Fibroblast of gingiva (primary cell): ENCODE results near the gene KCNQ1.
A peak's percentile ranks its signal among the peaks of the same experiment; 100 is the strongest.

Experiments used
- DNase-seq: peaks from one replicate; pipeline ENCODE4 v3.0.0-alpha.2; 2011; ENCODE audit warnings: low read depth

Gene KCNQ1

GRCh38 chr11:2511421-2512369, 66.9 kb downstream of the KCNQ1 start:
- peak; percentile 19 for DNase-seq

GRCh38 chr11:2512431-2513407, 67.9 kb downstream of the KCNQ1 start:
- no peak for DNase-seq

- no peak for DNase-seq
These were observed 68.6 kb downstream of the KCNQ1 start for GRCh38 chr11:2513441-2513840.

- no peak for DNase-seq
These were observed 70.8 kb downstream of the KCNQ1 start for GRCh38 chr11:2515401-2516275.

- DNase-seq, result no peak
These were observed 71.6 kb downstream of the KCNQ1 start for GRCh38 chr11:2516276-2517015.

- no peak for DNase-seq
These were observed 72.2 kb downstream of the KCNQ1 start for GRCh38 chr11:2517016-2517385.

DNA sequence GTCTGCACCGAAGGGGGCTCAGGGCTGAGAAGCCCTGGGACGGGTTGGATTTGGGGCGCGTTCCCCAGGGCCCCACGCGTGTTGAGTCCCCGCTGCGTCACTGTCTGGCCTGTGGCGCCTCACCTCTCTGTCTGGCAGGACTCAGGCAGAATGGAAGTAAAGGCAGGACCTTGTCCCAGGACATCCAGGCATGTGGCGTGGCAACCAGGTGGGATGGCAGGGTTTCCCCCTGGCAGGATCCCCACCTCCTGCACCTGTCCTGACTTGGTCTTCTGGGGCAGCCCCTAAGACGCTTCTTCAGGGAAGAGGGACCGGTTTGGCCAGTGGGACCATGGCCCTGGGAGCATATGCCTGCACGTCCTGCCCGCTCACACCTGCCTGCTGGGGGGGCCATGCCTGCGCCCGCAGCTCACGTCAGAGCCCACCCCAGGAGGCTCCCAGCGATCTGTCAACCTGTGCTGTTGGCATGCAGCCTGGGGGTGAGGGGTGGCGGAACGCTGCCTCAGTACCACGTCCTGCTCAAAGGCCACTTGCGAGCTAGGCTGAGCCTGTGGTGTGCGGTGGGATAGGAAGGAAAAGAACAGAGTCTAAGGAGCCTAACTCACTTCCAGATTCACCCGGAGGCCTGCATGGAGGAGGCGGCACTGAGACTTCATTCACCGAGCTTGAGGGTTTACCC, 72.7 kb downstream of the KCNQ1 start:
- no peak for DNase-seq

- no peak for DNase-seq
These were observed 73.5 kb downstream of the KCNQ1 start for GRCh38 chr11:2518111-2518982.

DNA sequence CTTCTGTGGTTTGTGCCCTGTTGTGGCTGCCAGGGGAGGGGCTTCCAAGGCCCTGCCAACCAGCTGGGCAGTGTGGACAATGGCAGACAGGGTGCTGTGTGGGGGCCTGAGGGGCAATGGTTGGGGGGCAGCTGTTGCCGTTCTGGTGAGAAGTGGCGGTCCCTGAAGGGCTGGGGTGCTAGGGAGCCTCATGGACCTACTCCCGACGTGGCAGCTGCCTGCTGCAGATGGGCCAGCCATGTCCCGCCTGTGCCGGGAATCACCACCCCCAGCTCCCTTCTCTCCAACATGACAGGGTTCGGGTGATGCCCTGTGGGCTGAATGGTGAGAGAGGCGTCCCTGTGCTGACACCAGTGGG, 74.2 kb downstream of the KCNQ1 start:
- no peak for DNase-seq

DNA sequence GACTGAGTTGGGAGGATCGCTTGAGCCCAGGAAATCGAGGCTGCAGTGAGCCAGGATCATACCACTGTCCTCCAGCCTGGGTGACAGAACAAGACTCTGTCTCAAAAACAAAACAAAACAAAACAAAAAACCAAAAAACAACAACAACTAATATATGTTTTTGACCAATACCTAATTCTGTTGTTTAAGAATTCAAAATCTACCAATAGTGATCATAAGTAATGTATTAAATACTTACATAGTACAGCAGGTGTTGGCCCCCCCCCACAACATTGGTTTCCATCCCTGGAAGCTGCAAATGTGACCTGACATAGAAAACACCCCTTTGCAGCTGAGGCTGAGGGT, 74.7 kb downstream of the KCNQ1 start:
- DNase-seq, result no peak

GRCh38 chr11:2519862-2520735, 75.3 kb downstream of the KCNQ1 start:
- no peak for DNase-seq

DNA sequence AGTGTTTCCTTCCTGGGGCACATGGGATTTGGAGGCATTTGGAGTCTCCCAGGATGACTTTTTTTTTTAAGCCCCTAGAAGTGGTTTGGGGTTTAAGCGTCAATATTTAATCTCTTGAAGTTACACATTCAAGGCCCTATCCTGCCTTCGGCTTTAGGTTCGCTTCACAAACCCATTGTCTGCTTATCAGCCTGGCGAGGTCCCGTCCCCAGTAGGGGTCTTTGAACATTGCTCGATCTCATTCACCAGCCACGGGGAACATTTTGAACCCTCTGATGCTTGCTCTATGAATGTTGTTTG, 75.9 kb downstream of the KCNQ1 start:
- no peak for DNase-seq

DNA sequence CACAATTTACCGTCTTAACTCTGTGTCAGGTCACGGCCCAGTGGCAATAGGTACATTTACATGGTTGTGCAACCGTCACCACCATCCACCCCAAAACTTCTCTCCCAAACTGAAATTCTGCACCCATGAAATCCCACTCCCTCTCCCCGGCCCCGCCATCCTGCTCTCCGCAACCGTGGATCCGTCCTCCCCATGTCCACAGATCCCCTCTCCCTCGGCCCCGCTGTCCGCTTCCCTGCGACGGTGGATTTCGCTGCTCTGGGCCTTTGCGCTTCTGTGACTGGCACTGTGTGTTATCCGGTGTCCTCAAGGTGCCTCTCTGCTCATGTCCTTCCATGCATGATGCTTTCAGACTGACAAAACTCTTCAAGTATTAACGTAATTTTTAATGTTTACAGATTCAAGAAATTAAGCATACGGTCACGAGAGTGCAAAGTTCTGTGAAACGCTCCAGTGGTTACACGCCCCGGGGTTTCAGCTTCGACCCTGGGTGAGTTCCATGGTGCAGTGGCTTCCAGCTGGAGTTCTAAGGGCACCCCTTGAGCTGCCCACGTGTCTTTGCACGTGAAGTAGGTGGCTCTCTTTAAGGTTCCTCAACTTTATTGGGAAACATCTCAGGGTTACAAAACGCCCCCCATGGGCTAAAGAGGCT, 76.4 kb downstream of the KCNQ1 start:
- no peak for DNase-seq

- no peak for DNase-seq
These were observed 77.2 kb downstream of the KCNQ1 start for GRCh38 chr11:2521733-2522630.

GRCh38 chr11:2522631-2523255, 77.9 kb downstream of the KCNQ1 start:
- DNase-seq, result no peak

DNA sequence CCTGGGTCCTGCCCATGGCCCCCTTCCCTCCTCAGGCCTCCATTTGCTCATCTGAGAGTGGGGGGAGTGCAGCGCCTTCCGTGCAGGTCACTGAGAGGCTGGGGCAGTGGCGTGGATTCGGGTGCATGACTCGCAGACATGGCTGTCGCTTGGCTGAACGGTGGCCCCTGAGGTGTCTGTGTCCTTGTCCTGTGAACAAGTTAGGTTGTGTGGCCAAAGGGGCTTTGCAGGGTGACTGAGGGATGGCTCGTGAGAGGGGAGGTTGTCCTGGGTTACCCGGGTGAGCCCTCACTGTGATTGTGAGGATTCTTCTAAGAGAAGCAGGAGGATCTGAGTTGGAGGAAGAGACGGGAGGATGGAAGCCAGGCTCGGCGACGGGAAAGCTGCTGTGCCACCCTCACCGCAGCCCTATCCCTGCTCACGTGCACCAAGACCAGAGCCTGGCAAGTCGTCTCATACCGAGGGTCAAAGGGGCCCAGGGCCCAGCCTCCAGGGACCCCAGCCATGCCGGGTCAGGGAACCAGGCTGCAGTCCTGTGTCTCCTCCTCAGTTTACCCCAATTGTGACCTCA, 79.1 kb downstream of the KCNQ1 start:
- no peak for DNase-seq
